HEK293 (cell line): ENCODE data around the gene PTH1R.

Experiments used
- CTCF ChIA-PET: fragments of 350-600 bp; formaldehyde crosslinking; extraction: SDS; loops from one replicate; lab custom pipeline; 2021; ENCODE audit warnings: antibody characterized with exemption; lab: Yijun Ruan, JAX
- POLR2A ChIA-PET: fragments of 300-600 bp; formaldehyde crosslinking; extraction: SDS; loops from one replicate; lab custom pipeline; 2020; ENCODE audit warnings: antibody characterized with exemption, inconsistent platforms; lab: Yijun Ruan, JAX
- H3K27ac ChIP-seq: fragments of 200-500 bp; sonication (Bioruptor generic); 2 replicates; pipeline ENCODE4 v1.5.1; 2014; ENCODE audit warnings: low read depth, low read length, control low read depth, inconsistent platforms; ENCODE audit errors: extremely low read depth
- H3K36me3 ChIP-seq, 2 experiments: fragments of 200-500 bp in 1 of 2; sonication (Bioruptor generic) in 1 of 2; 1 replicate in 1 of 2; 2 replicates in 1 of 2; pipeline ENCODE4 v1.5.1; 2014 to 2017; ENCODE audit warnings: inconsistent platforms in 2 of 2, low read length in 2 of 2; ENCODE audit not compliant: control insufficient read depth in 2 of 2, insufficient read depth in 1 of 2
- H3K4me1 ChIP-seq: fragments of 200-500 bp; sonication (Bioruptor generic); 2 replicates; pipeline ENCODE4 v1.5.1; 2014; ENCODE audit warnings: mild to moderate bottlenecking, low read length, inconsistent platforms; ENCODE audit not compliant: control insufficient read depth, insufficient read depth
- H3K4me3 ChIP-seq: 2 replicates; pipeline ENCODE4 v1.5.1; 2011; ENCODE audit warnings: low read depth, mild to moderate bottlenecking, control low read depth, low read length, moderate library complexity
- H3K9me3 ChIP-seq: fragments of 200-500 bp; sonication (Bioruptor generic); 2 replicates; pipeline ENCODE4 v1.5.1; 2014; ENCODE audit warnings: low read depth, low read length, inconsistent platforms; ENCODE audit not compliant: control insufficient read depth, insufficient read depth
- KLF8 ChIP-seq: fragments of 450-650 bp; formaldehyde crosslinking; IDR thresholded peaks from 2 replicates; pipeline ENCODE4 v1.5.1; 2016; ENCODE audit warnings: missing biosample characterization, missing genetic modification characterization
- MYNN ChIP-seq: fragments of 450-650 bp; formaldehyde crosslinking; IDR thresholded peaks from 2 replicates; pipeline ENCODE4 v1.5.1; 2016; ENCODE audit warnings: missing biosample characterization, missing genetic modification characterization, borderline replicate concordance
- SP7 ChIP-seq: fragments of 450-650 bp; formaldehyde crosslinking; IDR thresholded peaks from 2 replicates; pipeline ENCODE4 v1.5.1; 2016; ENCODE audit warnings: missing biosample characterization, missing genetic modification characterization
- ZBTB7A ChIP-seq: fragments of 450-650 bp; formaldehyde crosslinking; IDR thresholded peaks from 2 replicates; pipeline ENCODE4 v1.5.1; 2016; ENCODE audit warnings: low read depth, missing biosample characterization, missing genetic modification characterization
- ZFP69B ChIP-seq: fragments of 450-650 bp; formaldehyde crosslinking; IDR thresholded peaks from 2 replicates; pipeline ENCODE4 v1.5.1; 2016; ENCODE audit warnings: missing biosample characterization, missing genetic modification characterization
- ZNF248 ChIP-seq: fragments of 450-650 bp; formaldehyde crosslinking; IDR thresholded peaks from 2 replicates; pipeline ENCODE4 v1.5.1; 2017; ENCODE audit warnings: missing biosample characterization, missing genetic modification characterization
- ZNF311 ChIP-seq: fragments of 450-650 bp; formaldehyde crosslinking; IDR thresholded peaks from 2 replicates; pipeline ENCODE4 v1.5.1; 2017; ENCODE audit warnings: missing biosample characterization, missing genetic modification characterization, borderline replicate concordance
- ZNF585B ChIP-seq: fragments of 450-650 bp; formaldehyde crosslinking; IDR thresholded peaks from 2 replicates; pipeline ENCODE4 v1.5.1; 2016; ENCODE audit warnings: missing biosample characterization, missing genetic modification characterization
- ZNF654 ChIP-seq: fragments of 450-650 bp; formaldehyde crosslinking; IDR thresholded peaks from 2 replicates; pipeline ENCODE4 v1.5.1; 2016; ENCODE audit warnings: low read depth, missing biosample characterization, missing genetic modification characterization
- ZNF670 ChIP-seq: fragments of 450-650 bp; formaldehyde crosslinking; IDR thresholded peaks from 2 replicates; pipeline ENCODE4 v1.5.1; 2016; ENCODE audit warnings: missing biosample characterization, missing genetic modification characterization, low read depth
- ZNF776 ChIP-seq: fragments of 450-650 bp; formaldehyde crosslinking; IDR thresholded peaks from 2 replicates; pipeline ENCODE4 v1.5.0; 2017; ENCODE audit warnings: missing biosample characterization, missing genetic modification characterization, borderline replicate concordance
- ZNF785 ChIP-seq: fragments of 450-650 bp; formaldehyde crosslinking; IDR thresholded peaks from 2 replicates; pipeline ENCODE4 v1.5.1; 2016; ENCODE audit warnings: missing biosample characterization, missing genetic modification characterization
- TF ChIP-seq, protein P1 (sequence below): fragments of 450-650 bp; formaldehyde crosslinking; IDR thresholded peaks from 2 replicates; pipeline ENCODE4 v1.5.1; 2016; ENCODE audit warnings: missing biosample characterization, missing genetic modification characterization, borderline replicate concordance
- TF ChIP-seq, protein P2 (sequence below): fragments of 450-650 bp; formaldehyde crosslinking; IDR thresholded peaks from 2 replicates; pipeline ENCODE4 v1.5.1; 2016; ENCODE audit warnings: missing biosample characterization, missing genetic modification characterization
- TF ChIP-seq, protein P3 (sequence below): fragments of 450-650 bp; formaldehyde crosslinking; IDR thresholded peaks from 2 replicates; pipeline ENCODE4 v1.5.1; 2016; ENCODE audit warnings: missing biosample characterization, missing genetic modification characterization
- TF ChIP-seq, protein P4 (sequence below): fragments of 450-650 bp; formaldehyde crosslinking; IDR thresholded peaks from 2 replicates; pipeline ENCODE4 v1.5.1; 2017; ENCODE audit warnings: missing biosample characterization, missing genetic modification characterization

PTH1R gene

DNA sequence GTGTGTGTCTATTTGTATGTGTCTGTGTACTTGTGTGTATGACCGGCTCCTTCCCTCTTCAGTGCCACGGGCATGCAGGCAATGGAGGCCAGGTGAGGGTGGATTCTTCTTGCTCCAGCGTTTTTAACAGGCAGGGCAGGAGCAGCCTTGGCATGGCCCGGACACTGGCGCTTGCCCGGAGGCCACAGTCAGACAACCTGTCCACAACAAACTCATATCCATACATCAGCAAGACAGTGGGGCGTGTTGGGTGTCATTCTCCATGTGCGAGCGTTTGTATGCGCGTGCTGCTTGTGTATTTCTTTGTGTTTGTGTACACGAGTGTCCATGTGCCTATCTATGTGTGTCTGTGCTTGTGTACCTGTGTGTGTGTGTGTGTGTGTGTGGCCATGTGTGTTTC lies 29.8 kb downstream of the PTH1R start (continued):
- TF ChIP-seq, protein P1, sequence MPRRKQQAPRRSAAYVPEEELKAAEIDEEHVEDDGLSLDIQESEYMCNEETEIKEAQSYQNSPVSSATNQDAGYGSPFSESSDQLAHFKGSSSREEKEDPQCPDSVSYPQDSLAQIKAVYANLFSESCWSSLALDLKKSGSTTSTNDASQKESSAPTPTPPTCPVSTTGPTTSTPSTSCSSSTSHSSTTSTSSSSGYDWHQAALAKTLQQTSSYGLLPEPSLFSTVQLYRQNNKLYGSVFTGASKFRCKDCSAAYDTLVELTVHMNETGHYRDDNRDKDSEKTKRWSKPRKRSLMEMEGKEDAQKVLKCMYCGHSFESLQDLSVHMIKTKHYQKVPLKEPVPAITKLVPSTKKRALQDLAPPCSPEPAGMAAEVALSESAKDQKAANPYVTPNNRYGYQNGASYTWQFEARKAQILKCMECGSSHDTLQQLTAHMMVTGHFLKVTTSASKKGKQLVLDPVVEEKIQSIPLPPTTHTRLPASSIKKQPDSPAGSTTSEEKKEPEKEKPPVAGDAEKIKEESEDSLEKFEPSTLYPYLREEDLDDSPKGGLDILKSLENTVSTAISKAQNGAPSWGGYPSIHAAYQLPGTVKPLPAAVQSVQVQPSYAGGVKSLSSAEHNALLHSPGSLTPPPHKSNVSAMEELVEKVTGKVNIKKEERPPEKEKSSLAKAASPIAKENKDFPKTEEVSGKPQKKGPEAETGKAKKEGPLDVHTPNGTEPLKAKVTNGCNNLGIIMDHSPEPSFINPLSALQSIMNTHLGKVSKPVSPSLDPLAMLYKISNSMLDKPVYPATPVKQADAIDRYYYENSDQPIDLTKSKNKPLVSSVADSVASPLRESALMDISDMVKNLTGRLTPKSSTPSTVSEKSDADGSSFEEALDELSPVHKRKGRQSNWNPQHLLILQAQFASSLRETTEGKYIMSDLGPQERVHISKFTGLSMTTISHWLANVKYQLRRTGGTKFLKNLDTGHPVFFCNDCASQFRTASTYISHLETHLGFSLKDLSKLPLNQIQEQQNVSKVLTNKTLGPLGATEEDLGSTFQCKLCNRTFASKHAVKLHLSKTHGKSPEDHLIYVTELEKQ (tag by site-specific recombination): no peak
- TF ChIP-seq SP7 (no peak), ZNF785 (tag by site-specific recombination) (no peak), ZNF585B (tag by site-specific recombination) (no peak), KLF8 (tag by site-specific recombination) (no peak), ZNF248 (tag by site-specific recombination) (no peak)
- TF ChIP-seq, protein P2, sequence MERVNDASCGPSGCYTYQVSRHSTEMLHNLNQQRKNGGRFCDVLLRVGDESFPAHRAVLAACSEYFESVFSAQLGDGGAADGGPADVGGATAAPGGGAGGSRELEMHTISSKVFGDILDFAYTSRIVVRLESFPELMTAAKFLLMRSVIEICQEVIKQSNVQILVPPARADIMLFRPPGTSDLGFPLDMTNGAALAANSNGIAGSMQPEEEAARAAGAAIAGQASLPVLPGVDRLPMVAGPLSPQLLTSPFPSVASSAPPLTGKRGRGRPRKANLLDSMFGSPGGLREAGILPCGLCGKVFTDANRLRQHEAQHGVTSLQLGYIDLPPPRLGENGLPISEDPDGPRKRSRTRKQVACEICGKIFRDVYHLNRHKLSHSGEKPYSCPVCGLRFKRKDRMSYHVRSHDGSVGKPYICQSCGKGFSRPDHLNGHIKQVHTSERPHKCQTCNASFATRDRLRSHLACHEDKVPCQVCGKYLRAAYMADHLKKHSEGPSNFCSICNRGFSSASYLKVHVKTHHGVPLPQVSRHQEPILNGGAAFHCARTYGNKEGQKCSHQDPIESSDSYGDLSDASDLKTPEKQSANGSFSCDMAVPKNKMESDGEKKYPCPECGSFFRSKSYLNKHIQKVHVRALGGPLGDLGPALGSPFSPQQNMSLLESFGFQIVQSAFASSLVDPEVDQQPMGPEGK (tag by site-specific recombination): no peak
- TF ChIP-seq, protein P3, sequence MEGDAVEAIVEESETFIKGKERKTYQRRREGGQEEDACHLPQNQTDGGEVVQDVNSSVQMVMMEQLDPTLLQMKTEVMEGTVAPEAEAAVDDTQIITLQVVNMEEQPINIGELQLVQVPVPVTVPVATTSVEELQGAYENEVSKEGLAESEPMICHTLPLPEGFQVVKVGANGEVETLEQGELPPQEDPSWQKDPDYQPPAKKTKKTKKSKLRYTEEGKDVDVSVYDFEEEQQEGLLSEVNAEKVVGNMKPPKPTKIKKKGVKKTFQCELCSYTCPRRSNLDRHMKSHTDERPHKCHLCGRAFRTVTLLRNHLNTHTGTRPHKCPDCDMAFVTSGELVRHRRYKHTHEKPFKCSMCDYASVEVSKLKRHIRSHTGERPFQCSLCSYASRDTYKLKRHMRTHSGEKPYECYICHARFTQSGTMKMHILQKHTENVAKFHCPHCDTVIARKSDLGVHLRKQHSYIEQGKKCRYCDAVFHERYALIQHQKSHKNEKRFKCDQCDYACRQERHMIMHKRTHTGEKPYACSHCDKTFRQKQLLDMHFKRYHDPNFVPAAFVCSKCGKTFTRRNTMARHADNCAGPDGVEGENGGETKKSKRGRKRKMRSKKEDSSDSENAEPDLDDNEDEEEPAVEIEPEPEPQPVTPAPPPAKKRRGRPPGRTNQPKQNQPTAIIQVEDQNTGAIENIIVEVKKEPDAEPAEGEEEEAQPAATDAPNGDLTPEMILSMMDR (tag by site-specific recombination): no peak

DNA sequence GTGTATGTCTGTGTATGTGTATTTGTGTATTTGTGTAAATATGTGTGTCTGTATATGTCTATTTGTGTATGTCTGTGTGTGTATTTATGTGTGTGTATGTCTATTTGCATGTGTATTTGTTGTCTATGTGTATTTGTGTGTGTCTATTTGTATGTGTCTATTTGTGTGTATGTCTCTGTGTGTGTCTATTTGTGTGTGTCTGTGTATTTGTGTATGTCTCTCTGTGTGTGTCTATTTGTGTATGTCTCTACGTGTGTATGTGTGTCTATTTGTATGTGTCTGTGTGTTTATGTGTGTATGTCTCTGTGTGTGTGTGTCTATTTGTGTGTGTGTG lies 30.4 kb downstream of the PTH1R start:
- no peak overlapping the region for H3K27ac ChIP-seq
- CTCF ChIA-PET: interaction anchor here (1.5 kb wide), 1 partner anchor 90 kb away, joined by 3 read pairs; no protein-coding TSS in a partner anchor
- POLR2A ChIA-PET: no interaction called here
- no peaks in the 10 kb centered on the region for H3K9me3 ChIP-seq
- no peaks in the 10 kb centered on the region for H3K36me3 ChIP-seq
- no peak overlapping the region for H3K4me3 ChIP-seq
- TF ChIP-seq ZNF654 (0 out of 2 replicates have a peak, but pooled peaks have one; percentile 7), ZFP69B (tag by site-specific recombination) (no peak), ZNF776 (tag by site-specific recombination) (no peak), ZNF670 (tag by site-specific recombination) (0 out of 2 replicates have a peak, but pooled peaks have one; percentile 35), ZBTB7A (tag by site-specific recombination) (no peak), MYNN (tag by site-specific recombination) (no peak), ZNF311 (tag by site-specific recombination) (0 out of 2 replicates have a peak, but pooled peaks have one; percentile 6)
- TF ChIP-seq, protein P4, sequence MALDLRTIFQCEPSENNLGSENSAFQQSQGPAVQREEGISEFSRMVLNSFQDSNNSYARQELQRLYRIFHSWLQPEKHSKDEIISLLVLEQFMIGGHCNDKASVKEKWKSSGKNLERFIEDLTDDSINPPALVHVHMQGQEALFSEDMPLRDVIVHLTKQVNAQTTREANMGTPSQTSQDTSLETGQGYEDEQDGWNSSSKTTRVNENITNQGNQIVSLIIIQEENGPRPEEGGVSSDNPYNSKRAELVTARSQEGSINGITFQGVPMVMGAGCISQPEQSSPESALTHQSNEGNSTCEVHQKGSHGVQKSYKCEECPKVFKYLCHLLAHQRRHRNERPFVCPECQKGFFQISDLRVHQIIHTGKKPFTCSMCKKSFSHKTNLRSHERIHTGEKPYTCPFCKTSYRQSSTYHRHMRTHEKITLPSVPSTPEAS (tag by site-specific recombination): 0 out of 2 replicates have a peak, but pooled peaks have one; percentile 26
- H3K4me1 ChIP-seq: no peaks in the 10 kb centered on the region
